Neutrophil (primary cell): ENCODE data around the gene SLC37A2.

Experiments
- H3K27ac ChIP-seq: fragments of 200-600 bp; sonication (generic); 2 replicates; pipeline ENCODE4 v1.5.1; 2016; ENCODE audit warnings: mild to moderate bottlenecking, moderate library complexity
- H3K27me3 ChIP-seq: fragments of 200-600 bp; sonication (generic); 2 replicates; pipeline ENCODE4 v1.6.0; 2016; ENCODE audit warnings: mild to moderate bottlenecking
- H3K36me3 ChIP-seq: fragments of 200-600 bp; sonication (generic); 2 replicates; pipeline ENCODE4 v1.5.1; 2017
- H3K4me1 ChIP-seq, 2 experiments: fragments of 200-600 bp in 1 of 2; sonication (generic) in 1 of 2; 1 replicate in 1 of 2; 2 replicates in 1 of 2; pipeline versions ENCODE4 v1.5.1 to v1.6.1; 2013 to 2016; ENCODE audit warnings: low read depth in 1 of 2, low read length in 1 of 2, mild to moderate bottlenecking in 1 of 2, moderate library complexity in 1 of 2; ENCODE audit not compliant: control insufficient read depth in 1 of 2, insufficient read depth in 1 of 2
- H3K4me3 ChIP-seq, 2 experiments: fragments of 200-600 bp in 1 of 2; sonication (generic) in 1 of 2; 1 replicate in 1 of 2; 2 replicates in 1 of 2; pipeline ENCODE4 v1.5.1; 2013 to 2016; ENCODE audit warnings: low read depth in 1 of 2, low read length in 1 of 2, mild to moderate bottlenecking in 1 of 2, moderate library complexity in 1 of 2
- H3K9me3 ChIP-seq: fragments of 200-600 bp; sonication (generic); 2 replicates; pipeline ENCODE4 v1.5.1; 2016
- CTCF ChIP-seq: fragments of 200-600 bp; sonication (generic); IDR thresholded peaks from 2 replicates; pipeline ENCODE4 v1.5.1; 2016; ENCODE audit warnings: antibody characterized with exemption

SLC37A2 gene

DNA sequence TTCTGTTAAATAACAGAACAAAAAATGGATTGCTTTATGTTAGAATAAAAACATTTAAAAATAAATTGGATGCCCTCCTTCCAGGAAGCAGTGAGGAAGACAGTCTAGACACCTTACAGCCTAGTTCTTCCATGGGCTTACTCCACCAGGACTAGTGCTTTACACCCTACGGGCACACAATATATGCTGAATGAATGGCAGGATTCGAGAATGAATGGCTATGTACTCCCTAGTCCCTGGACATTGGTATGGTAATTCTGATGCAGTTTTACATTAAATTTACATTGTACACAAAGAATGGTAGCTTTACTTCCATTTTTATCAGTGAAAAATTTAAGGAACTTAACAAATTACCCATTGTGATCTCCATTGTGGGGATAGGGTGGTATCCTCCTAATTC, 31.6 kb downstream of the SLC37A2 start:
- no peak overlapping the region for H3K4me3 ChIP-seq
- H3K27me3 ChIP-seq, result no peaks in the 10 kb centered on the region
- H3K9me3 ChIP-seq, result no peaks in the 10 kb centered on the region
- no peak overlapping the region for H3K27ac ChIP-seq
- H3K36me3 ChIP-seq, result peaks cover 28% of the 10 kb centered on the region
- no peaks in the 10 kb centered on the region for H3K4me1 ChIP-seq
- TF ChIP-seq CTCF, result no peak

DNA sequence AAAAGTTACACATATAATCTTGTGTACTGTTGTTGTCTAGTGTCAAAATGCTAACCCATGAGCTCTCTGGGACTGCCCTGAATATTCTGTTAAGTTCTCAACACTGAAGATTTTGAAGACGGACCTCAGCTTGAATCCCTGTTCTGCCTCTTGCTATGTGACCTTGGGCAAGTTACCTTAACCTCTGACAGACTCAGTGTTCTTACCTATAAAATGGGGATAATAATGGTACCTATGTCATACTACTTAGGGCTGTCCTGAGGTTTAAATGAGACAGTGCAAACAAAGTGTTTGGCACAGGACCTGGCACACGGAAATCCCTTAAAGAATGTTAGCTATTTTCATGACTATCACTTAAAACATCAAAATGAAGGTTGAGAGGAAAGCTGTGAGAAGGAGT, 37.0 kb downstream of the SLC37A2 start:
- Histone ChIP-seq H3K27me3 (no peaks in the 10 kb centered on the region), H3K4me1 (no peaks in the 10 kb centered on the region), H3K4me3 (no peak overlapping the region), H3K36me3 (peaks cover 47% of the 10 kb centered on the region), H3K9me3 (no peaks in the 10 kb centered on the region), H3K27ac (no peak overlapping the region)
- TF ChIP-seq CTCF, result no peak

DNA sequence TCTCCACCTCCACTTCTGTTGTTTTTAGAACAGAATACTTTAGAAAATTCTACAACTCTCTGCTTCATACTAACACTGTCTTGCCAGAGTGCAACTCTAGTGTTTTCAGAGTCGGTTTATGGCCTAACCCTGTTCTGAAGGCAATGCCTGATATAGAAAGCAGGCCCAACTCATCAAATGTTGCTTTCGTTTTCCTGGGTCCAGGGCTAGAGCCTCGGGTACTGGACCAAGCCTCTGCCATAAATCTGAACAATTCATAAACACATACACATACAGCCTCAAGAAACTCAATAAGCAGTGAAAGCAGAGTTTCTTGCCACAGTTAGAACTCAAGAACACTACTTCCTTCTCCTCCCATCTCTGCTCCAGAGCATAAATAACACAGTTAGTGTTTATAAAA, 38.5 kb downstream of the SLC37A2 start:
- Histone ChIP-seq H3K4me1 (no peaks in the 10 kb centered on the region), H3K27ac (no peak overlapping the region), H3K27me3 (no peaks in the 10 kb centered on the region), H3K36me3 (peaks cover 42% of the 10 kb centered on the region), H3K4me3 (no peak overlapping the region), H3K9me3 (no peaks in the 10 kb centered on the region)
- no peak for TF ChIP-seq CTCF

GRCh38 chr11:125102025-125102424, 38.9 kb downstream of the SLC37A2 start:
- no peak for TF ChIP-seq CTCF
- Histone ChIP-seq H3K27ac (no peak overlapping the region), H3K9me3 (no peaks in the 10 kb centered on the region), H3K36me3 (peaks cover 41% of the 10 kb centered on the region), H3K4me1 (no peaks in the 10 kb centered on the region), H3K27me3 (no peaks in the 10 kb centered on the region), H3K4me3 (no peak overlapping the region)

DNA sequence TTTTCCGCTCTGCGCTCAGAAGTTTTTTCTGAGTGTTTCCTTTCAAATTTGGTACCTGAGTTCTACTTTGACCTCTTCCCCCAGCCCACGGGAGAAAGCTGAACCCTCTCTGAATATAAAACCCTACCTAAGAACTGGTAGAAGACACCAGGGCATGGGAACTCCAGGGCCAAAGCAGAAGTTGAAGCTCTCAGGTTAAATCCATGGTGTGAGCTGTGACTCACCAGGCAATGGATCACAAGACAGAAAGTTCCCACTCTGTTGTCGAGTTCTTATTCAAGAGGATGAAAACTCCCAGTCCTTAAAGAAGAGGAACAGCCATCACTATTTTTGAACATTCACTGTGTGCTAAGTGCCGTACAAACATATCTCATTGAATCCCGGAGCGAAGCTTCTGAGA, 39.4 kb downstream of the SLC37A2 start:
- Histone ChIP-seq H3K36me3 (peaks cover 36% of the 10 kb centered on the region), H3K4me3 (no peak overlapping the region), H3K4me1 (no peaks in the 10 kb centered on the region), H3K9me3 (no peaks in the 10 kb centered on the region), H3K27ac (no peak overlapping the region), H3K27me3 (no peaks in the 10 kb centered on the region)
- TF ChIP-seq CTCF, result no peak

- TF ChIP-seq CTCF, result no peak
- Histone ChIP-seq H3K4me1 (peaks cover 7 to 9% of the 10 kb centered on the region in 2 experiments), H3K4me3 (no peak overlapping the region), H3K27me3 (no peaks in the 10 kb centered on the region), H3K9me3 (no peaks in the 10 kb centered on the region), H3K36me3 (peaks cover 10% of the 10 kb centered on the region), H3K27ac (no peak overlapping the region)
Observed at GRCh38 chr11:125105926-125106325, 42.8 kb downstream of the SLC37A2 start.
